Measurements from ENCODE around the gene SPATA16. TPM values are rescaled to one million over a fixed set of nuclear protein-coding genes. Genes with fewer than 3 reads are reported as not detected.

Gene SPATA16
- total RNA-seq, 1 donor: not detected

DNA sequence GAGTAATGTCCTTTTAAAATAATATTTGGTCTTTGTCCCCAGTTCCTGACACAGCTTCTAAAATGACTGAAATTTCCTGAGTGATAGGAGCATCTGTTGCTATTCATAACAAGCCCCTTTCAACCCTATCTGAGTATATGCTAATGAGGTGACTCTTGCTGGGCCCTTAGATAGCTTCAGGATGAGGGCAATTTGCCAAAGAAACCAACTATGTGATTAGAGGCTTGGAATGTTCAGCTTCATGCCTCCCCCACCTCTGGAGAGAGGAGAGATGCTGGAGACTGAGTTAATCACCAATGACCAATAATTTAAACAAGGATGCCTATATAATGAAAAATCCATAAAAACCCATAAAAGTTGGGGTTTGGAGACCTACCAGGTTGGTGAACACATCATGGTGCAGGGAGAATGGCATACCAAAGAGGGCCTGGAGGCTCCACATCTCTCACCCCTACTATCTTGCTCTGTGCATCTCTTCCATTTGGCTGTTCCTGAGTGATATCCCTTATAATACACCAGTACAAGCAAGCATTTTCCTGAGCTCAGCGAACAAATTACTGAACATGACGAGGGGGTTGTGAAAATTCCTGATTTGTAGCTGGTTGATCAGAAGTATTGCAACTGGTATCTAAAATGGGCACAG is 201.3 kb downstream of the SPATA16 start:
- no peak overlapping the region for H3K4me3 ChIP-seq (ENCODE audit: low read depth, low read length)
- DNase-seq (ENCODE audit: low read depth): peak; percentile 27
- TF ChIP-seq, protein P1, sequence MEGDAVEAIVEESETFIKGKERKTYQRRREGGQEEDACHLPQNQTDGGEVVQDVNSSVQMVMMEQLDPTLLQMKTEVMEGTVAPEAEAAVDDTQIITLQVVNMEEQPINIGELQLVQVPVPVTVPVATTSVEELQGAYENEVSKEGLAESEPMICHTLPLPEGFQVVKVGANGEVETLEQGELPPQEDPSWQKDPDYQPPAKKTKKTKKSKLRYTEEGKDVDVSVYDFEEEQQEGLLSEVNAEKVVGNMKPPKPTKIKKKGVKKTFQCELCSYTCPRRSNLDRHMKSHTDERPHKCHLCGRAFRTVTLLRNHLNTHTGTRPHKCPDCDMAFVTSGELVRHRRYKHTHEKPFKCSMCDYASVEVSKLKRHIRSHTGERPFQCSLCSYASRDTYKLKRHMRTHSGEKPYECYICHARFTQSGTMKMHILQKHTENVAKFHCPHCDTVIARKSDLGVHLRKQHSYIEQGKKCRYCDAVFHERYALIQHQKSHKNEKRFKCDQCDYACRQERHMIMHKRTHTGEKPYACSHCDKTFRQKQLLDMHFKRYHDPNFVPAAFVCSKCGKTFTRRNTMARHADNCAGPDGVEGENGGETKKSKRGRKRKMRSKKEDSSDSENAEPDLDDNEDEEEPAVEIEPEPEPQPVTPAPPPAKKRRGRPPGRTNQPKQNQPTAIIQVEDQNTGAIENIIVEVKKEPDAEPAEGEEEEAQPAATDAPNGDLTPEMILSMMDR (IDR thresholded peaks at IDR 0.05; ENCODE audit: insufficient read depth, low read length): no peak

DNA sequence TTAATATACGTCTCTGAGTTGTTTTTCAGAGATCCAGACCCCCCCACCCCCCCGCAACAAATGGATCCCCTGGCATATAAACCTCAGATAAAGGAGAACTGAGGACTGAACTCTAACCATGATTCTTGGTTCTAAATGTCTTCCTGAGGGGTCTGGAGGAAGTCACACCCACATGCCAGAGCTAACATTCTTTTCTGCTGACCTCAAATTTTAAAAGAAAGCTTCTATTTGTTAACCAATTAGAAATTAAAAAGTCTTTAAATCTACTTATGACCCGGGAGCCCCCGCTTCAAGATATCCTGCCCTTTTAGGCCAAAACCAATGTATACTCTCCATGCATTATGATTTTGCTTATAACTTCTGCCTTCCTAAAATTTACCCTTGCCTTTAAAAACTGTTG is 202.2 kb downstream of the SPATA16 start:
- peak; percentile 15 for DNase-seq (ENCODE audit: low read depth)
- no peak overlapping the region for H3K4me3 ChIP-seq (ENCODE audit: low read depth, low read length)
- TF ChIP-seq, protein P1 (IDR thresholded peaks at IDR 0.05; ENCODE audit: insufficient read depth, low read length): no peak

DNA sequence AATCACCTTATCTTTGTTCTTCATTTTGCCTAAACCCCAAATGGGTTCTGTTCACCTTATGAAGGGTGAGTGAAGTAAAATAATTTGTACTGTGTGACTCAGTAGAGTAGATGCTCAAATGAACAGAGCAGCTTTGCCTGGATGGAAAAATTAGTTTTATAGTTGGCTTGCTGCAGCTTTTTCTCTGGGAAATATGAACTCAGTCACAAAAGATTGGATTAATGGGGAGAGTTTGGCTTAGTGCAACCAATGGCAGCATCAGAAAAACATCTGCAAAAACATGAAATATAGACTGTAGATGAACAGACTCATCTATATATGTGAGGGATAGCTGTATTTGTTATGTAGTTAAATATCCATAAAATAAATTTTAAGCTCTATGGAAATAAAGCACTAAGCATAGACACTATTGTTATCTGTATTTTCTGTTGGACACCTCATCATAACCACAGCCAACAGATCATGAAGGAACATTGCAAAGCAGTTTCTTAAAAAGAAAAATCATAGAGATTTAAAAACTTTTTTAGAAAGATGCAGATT is 209.2 kb downstream of the SPATA16 start:
- TF ChIP-seq, protein P1 (IDR thresholded peaks at IDR 0.05; ENCODE audit: insufficient read depth, low read length): no peak
- H3K4me3 ChIP-seq (ENCODE audit: low read depth, low read length): no peak overlapping the region
- DNase-seq (ENCODE audit: low read depth): no peak

DNA sequence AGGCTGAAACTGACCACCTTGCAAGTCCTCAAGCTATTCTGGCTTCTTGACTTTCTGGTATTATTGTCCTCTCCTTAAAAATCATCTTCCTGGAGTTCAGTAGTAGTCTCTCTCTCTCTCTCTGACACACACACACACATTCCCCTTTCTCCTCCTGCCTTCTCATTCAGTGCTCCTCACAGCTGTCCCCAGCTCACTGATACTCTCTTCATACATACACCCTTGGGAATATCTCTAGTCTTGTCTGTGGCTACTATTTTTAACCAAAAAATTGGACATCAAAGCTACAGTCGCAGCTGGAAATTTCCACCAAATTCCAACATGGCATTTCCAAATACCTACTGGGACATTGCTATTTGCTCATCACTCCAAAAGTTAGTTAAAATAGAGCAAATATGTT is 211.6 kb downstream of the SPATA16 start:
- DNase-seq (ENCODE audit: low read depth): no peak
- TF ChIP-seq, protein P1 (IDR thresholded peaks at IDR 0.05; ENCODE audit: insufficient read depth, low read length): no peak
- H3K4me3 ChIP-seq (ENCODE audit: low read depth, low read length): no peak overlapping the region

DNA sequence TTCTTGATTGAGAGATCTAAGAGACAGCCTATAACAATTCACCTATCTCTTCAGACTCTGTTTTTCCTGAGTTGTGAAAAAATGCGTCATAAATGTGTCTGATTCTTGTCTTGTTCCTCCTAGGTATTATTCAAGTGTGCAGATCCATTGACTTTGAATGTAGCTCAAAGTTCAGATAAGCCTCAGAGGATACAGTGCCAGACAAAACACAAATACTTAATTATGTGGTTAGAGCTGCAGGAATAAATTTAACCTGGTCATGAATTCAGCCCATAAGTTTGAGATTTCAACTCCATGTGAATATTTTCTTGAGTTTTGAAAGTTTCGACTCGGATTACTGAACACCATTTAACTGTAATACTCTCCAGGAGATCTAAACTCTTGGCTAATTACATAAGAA is 216.5 kb downstream of the SPATA16 start:
- no peak for DNase-seq (ENCODE audit: low read depth)
- H3K4me3 ChIP-seq (ENCODE audit: low read depth, low read length): no peak overlapping the region
- TF ChIP-seq, protein P1 (IDR thresholded peaks at IDR 0.05; ENCODE audit: insufficient read depth, low read length): no peak

DNA sequence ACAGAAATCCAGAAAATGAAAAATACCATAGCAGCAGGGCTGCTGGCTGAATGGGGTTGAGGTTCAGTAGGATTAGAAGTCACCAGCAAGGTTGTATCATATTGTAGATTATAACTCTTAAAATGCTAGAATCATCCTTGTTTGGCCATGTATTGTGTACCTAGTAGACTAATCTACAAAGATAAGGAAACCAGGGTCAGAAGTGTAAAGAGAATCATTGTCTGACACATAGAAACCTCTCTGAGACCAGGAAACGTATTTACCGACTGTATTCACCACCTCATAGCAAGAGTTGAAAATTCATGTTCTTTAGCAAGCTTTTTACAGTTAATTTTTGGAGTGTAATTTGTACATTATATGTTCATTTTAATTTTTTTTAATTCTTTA is 221.7 kb downstream of the SPATA16 start:
- no peak overlapping the region for H3K4me3 ChIP-seq (ENCODE audit: low read depth, low read length)
- TF ChIP-seq, protein P1 (IDR thresholded peaks at IDR 0.05; ENCODE audit: insufficient read depth, low read length): no peak
- DNase-seq (ENCODE audit: low read depth): no peak

All from fibroblast of the aortic adventitia (primary cell).